GM21786 (cell line): Measurements from ENCODE around the gene TIMM23.
"Not testable (repeated sequence)": the region's sequence is repeated elsewhere in the genome, so short reads cannot be mapped to it uniquely, and the experiment has no call there.

Experiments
- ATAC-seq: cut with Tn5 transposase; IDR thresholded peaks from one replicate; pipeline ENCODE4 v1.9.1; 2021; ENCODE audit not compliant: unreplicated experiment

The TIMM23 gene, protein sequence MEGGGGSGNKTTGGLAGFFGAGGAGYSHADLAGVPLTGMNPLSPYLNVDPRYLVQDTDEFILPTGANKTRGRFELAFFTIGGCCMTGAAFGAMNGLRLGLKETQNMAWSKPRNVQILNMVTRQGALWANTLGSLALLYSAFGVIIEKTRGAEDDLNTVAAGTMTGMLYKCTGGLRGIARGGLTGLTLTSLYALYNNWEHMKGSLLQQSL

DNA sequence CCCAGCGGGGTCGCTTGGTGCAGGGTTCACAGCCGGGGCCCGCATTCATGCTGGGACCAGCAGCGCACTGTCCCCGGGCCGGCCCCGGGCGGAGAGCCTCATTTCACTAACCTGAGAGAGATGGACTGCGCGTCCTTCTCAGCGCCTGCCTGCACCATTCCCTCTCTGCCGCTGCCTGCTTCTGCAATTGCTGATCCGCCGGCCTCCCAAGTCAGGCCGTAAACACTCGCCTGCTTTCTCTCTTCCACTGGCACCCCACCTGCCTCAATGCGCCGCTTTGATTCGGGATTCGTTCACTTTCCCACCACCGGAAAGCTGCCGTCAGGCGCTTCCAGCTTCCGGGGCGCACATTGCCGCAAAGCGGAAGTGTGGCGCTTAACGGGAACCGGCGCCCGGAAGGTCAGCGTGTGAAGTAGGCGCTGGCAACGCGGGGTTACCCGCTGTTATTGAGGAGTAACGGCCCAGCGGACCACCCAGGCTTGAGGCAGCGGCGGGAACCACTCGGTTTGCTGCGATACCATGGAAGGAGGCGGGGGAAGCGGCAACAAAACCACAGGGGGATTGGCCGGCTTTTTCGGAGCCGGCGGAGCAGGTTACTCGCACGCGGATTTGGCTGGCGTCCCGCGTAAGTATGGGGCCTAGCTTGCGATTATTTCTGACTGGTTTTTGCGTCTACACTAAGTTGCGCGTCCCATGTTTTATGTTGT is at the start of gene TIMM23:
TIMM23 (plus strand) TSS at position 384 of the 707 bp plus-strand sequence; CDS start at position 520, 136 bp downstream.
- ATAC-seq: peak; percentile 67

DNA sequence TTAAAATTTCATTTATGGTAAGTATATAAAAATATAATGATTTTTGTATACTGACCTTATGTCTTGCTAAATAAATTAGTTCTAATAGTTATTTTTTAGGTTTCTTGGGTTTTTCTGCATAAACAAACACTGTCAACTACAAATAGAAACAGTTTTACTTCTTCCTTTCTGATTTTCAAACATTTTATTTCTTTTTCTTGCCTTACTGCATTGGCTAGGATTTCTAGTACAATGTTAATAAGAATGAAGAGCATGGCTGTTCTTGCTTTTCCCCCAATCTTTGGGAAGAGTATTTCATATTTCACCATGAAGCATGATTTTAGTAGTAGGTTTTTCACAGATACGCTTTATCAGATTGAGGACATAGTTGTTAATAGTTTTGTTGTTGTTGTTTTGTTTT is 45.5 kb upstream of the TIMM23 start:
- not testable (repeated sequence) for ATAC-seq

DNA sequence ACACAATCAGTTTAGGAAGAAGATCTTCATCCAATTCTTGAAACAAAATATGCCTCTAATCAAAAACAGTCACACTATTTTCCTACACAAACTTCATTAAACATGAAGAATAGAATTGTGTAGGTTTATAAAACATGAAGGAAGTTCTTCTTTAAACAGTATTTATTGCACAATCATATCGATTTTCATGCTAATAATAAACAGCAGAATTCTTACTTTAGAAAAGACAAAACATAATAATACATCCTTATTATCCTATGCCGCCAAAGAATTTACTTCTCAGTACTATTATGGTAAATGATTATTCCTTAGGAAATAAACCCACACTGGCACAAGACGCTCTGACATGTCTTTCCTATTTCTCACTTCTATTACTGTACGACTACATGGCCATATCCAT is 41.0 kb upstream of the TIMM23 start:
- not testable (repeated sequence) for ATAC-seq

DNA sequence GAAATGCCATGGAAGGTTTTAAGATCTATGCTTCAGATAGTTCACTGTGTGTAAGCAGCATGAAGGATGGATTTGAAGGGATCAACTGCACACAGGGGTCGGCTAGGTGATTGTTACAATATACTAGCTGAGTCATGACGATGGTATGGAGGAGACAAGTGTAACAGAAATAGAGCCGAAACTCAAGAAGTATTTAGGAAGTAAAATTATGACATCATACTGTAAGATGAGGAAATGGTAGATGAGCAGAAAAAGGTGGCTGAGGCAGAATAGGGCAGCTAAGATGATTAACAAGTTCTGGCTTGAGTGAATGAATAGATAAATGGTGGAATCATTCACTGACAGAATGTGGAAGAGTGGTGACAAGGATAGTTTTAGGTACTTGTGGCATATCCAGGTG is 37.5 kb upstream of the TIMM23 start:
- not testable (repeated sequence) for ATAC-seq

DNA sequence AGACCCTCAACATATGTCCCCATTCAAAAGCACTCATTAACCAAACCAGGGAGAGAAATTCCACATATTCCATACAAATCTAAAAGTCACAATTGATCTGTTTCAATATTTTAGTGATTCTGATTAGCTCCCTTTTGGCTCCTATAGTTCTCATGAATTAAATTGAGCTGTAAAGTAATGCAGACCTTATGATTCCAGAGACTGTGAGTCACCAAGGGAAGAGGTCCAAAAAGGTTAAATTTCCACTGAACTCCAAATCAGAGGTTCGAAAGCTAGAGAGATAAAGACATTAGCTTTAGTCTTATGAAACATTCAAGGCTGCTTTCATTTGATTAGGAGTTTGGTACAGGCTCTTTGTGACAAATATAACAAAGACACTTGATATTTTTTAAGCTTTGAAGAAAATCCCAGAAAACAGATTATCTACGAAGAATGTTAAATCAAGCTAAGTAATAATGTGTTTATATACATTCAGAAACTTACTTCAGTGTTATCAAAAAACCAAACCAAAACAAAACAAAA is 33.1 kb upstream of the TIMM23 start:
- ATAC-seq: not testable (repeated sequence)

DNA sequence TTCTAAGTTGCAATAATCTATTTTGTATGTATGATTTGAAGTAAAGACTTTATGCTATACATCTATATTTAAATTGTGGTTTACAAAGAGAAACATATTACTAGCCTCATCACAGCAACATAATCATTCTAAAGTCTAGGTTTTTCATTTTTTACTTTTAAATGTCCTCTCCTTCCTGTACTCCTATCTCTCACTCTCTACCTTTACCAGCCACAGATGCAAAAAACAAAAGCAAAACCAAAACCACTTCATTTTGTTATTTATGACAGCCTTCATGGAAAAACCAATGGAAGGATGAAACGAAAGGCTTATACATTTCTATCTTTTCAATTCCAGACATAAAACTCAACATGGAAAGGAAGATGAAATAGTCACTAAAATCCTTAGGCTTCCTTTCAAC is 31.1 kb upstream of the TIMM23 start:
- not testable (repeated sequence) for ATAC-seq

DNA sequence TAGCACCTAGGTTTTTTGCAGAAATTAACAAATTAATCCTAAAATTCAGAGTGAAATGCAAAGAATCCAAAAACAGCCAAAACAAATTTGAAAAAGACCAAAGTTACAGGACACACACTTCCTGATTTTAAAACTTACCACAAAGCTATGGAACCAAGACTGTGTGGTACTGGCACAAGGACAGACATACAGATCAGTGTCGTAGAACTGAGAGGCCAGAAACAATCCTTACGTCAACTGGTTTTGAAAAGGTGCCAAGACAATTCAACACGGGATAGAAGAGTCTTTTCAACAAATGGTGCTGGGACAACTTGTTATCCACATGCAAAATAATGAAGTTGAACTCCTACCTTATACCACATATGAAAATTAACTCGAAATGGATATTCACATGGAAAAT is 26.8 kb upstream of the TIMM23 start:
- ATAC-seq: not testable (repeated sequence)

DNA sequence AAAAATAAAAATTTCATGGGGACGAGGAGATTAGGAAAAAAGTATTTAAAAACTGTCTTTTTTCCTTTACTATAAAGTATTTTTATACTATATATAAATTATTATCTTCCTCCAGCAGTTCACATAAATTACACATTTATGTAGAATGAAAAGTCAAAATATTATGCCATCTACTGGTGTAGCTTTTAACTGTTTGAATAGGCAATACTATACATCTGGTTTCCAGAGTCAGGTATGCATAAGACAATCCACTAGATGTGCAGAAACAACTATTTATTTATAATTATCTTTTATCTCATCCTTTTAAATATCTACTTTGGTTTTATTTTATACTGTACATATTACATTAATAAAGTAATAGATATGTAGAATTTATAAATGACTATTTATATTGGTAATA is 24.9 kb upstream of the TIMM23 start:
- ATAC-seq: not testable (repeated sequence)

DNA sequence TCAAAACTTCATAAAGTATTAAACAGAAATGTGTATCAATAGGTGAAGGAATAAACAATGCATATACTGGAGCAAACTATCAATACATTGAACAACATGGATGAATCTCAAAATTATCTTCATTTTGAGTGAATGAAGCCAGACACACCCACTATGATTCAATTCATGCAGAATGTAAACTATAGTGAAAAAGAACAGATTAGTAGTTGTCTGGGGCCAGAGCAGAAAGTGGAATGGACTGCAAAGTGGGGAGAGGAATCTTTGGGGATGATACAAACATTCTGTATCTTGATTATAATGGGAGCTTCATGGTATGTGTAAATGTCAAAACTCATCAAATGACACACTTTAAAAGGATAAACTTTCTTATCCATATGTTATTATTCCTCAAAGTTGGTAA is 23.5 kb upstream of the TIMM23 start:
- ATAC-seq: not testable (repeated sequence)

DNA sequence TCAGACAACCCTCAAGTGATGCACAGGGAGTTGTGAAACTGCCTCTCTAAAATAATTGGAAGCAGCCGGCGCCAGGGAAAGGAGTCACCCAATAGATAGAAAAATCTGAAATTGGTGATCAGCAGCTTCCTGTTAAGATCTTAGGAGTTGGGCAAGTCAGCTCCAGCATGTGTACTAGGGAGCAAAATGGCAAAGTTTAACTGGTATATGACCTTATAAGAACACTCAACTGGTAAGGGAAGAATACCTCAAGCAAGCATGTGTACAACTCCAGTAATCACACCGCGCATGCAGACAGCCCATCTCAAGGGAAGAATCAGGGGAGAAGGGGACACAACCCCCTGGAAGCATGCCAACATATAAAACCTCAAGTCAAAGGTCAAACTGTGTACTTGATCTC is 17.9 kb upstream of the TIMM23 start:
- ATAC-seq: not testable (repeated sequence)

DNA sequence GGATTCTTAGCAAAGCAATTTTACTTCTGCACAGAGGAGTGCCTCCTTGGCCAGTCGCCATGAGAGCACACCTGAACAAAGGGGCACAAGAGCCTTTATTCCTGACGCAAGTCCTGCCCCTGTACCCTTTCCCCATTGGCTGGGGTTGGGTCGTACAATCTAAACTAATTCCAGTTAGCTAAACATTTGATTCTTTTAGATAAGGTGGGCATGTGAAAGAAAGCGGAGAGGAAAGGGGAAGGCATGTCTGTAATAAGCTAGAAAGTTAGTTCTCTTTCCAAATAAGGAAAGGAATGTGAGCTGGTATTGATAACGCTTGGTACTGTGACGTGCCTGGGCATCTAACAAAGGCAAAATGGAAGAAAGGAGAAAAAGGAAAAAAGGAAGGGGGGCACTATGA is 15.7 kb upstream of the TIMM23 start:
- not testable (repeated sequence) for ATAC-seq

DNA sequence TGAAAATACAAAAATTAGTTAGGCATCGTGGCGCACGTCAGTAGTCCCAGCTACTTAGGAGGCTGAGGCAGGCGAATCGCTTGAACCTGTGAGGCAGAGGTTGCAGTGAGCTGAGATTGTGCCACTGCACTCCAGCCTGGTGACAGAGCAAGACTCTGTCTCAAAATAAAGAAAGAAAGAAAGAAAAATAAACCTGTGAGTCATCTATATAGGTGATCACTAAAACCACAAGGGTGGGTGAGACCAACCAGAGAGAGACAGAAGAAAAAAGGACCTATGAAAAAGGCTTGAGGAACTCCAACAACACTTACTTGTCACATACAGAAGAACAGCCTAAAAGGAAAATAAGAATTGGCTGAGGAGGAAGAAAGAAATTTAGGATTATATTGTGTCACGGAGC is 14.4 kb upstream of the TIMM23 start:
- not testable (repeated sequence) for ATAC-seq

DNA sequence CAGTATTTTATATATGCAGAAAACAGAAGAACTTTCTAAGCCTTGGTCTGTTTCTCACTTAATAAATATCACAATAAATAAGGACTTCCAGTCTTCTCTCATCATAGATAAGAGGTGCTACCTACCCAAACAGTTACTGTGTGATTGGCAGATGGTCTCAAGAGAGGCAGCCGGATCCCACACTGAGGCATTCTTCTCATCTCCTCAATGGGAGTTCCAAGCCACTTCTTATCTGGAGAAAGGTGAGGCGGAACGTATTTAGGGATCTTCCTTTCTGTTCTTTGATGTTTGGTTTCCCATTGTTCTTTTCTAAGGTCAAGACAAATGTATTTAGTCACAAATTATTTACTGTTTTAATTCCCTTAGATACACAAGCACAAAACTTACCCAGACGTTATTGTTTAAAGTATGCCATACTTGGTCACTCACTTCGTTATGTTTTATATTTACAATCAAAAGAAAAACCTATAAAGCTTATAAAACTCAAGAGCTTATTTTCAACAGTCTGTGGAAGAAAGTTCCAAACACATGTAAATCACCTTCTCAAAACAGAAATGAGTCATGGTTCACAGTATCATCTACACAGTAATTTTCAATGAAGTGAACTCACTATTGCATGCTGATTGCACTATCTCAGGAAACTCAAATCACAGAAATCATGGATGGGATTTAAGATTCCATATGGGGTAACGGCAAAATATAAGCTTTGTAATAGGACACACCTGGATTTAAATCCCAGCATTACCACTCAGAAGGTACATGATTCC is 9.4 kb upstream of the TIMM23 start:
- not testable (repeated sequence) for ATAC-seq

DNA sequence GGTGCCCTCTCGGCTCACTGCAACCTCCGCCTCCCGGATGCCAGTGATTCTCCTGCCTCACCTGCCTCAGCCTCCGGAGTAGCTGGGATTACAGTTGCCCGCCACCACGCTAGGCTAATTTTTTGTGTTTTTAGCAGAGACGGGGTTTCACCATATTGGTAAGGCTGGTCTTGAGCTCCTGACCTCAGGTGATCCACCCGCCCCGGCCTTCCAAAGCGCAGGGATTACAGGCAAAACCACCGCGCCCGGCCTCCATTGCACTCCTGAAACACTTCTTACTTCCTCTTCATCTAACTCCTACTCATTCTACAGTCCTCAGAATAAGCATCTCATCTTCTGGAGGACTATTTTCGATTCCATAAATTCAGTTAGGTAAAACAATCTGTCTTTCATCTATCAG is 1.3 kb upstream of the TIMM23 start:
- not testable (repeated sequence) for ATAC-seq

DNA sequence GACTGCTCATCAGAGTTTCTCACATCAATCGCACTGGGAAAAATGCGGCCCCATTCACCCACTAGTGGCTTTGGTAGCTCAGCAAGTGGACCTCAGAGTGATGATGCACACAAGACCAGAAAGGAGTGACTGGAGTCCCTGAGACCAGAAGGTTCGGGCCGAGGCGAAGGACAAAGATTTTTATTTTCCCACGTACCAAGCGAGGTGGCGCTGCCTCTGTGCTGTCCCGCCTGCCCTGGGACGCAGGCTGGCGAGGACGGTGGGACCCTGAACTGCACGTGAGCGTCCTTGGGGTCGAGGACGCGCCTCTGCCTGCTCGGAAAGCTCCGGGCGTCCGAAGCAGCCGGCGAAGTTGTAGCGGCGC is 565 bp upstream of the TIMM23 start:
- peak; percentile 30 for ATAC-seq

DNA sequence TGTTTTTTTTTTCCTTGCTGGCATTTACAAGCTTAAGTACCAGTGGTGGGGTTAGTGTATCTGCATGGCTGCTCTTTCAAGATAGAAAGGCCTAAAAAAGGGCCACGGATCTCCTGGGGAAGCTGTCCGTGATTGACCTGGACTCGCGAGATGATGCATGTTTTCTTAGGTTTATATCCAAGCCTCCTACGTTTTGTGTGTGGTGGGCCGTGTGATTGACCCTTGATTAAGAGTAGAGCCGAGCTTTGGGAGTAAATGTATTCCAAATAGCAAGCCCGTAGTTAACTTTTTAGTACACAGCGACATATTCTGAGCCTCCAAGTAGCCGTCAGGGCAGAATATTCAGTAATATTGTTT is 502 bp downstream of the TIMM23 start:
- ATAC-seq: peak; percentile 14

DNA sequence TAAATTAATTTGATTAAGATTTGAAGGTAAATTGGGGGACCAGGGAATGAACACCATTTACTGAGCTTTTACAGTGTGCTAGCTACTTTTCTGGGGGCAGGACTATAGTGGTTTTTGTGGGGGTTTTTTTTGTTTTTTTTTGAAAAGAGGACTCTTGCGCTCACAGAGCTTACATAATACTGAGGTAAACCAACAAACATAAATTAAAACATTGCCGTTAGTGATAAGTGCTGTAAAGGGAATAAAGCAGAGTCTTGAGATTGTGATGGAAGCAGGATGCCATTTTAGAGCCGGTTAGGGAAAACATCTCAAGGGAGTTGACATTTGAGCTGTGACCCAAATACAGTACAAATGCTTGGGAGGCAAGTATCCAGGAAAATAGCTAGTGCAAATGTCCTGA is 1.8 kb downstream of the TIMM23 start:
- ATAC-seq: not testable (repeated sequence)

DNA sequence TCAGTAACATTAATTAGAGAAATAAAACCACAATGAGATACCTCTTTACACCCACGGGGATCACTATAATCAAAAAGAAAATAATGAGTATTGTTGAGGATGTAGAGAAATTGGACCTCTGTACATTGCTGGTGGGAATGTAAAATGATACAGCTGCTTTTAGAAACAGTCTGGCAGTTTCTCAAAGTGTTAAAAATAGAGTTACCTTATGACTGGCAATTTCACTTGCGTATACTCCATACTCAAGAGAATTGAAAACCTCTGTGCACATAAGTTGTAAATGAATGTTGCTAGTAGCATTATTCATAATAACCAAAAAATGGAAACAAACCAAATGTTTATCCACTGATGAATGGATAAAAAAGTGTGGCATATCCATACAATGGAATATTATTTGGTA is 6.3 kb downstream of the TIMM23 start:
- ATAC-seq: peak; percentile 84

DNA sequence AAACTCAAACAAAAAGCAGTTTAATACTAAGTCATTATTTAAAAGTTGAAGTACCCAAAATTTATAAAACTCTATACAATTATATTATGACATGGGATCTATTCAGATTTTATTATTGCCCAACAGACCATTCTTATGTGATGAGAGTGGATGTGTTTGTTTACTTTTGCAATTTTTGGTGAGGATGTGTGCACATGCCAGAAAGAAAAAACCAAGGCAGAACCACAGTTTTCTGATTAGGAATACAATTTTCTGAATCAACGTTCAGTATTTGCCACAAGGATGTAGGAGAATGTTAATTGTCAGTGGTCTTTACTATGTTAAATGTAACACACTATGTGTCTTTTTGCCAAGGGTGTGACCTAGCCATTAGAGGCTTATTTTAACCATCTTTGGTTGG is 9.1 kb downstream of the TIMM23 start:
- not testable (repeated sequence) for ATAC-seq

DNA sequence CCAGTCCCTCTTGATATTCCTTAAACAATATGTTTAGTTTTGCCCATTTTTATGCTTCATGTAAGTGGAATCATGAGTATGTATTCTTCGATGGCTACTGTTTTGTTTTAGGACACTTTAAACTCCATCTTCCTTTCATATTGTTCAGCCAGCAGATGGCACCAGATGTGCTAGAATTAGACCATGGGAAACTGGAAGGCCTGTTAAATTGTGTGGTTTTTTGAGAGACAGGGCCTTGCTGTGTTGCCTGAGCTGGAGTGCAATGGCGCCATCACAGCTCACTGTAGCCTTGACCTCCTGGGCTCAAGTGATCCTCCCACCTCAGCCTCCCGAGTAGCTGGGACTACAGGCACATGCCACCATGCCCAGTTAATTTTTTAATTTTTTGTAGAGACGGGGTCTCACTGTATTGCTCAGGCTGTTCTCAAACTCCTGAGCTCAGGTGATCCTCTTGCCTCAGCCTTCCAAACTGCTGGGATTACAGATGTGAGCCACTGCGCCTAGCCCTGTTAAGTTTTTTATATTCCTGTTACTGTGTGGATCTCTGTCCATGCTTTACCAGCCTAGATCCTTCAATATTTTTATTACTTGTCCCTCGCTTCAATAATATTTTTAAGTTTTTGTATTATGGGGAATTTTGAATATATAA is 11.4 kb downstream of the TIMM23 start:
- peak; percentile 50 for ATAC-seq

DNA sequence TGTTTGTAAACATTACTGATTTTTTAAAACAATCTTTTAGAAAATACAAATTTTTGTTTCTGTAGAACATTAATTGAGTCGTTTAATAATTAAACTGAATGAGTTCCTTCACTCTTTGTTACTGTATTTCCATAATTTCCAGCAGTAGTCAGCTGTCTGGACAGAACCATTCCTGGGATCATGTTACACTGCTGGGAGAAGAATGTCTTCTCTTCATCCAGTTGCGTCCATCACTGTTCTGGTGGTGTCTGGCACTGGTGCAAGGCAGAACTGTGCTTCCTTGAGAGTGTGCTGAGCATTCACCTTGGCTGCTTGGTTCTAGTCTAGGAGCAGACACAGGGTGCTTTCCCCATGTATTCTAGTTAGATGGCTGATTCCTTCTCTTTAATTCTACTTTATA is 12.2 kb downstream of the TIMM23 start:
- not testable (repeated sequence) for ATAC-seq
